ENCODE results near the gene EIF2AK3. TPM values are rescaled to one million over a fixed set of nuclear protein-coding genes. Genes with fewer than 3 reads are reported as not detected.

The EIF2AK3 gene
- total and polyA plus RNA-seq, 2 of the 8 experiments (the other 6 are each of a cell fraction or from before 2014, with no cell fraction given), result 5.8 to 22.8 TPM

GRCh38 chr2:88622307-88622706, 5.0 kb downstream of the EIF2AK3 start:
- Histone ChIP-seq H3K79me1 (ENCODE audit: low read depth, low read length) (no peaks in the 10 kb centered on the region; the same call in none of the 2 replicates), H3K36me3 (ENCODE audit: control insufficient read depth in 2 of 4, insufficient read depth in 4 of 4, low read length in 3 of 4) (no peaks in the 10 kb centered on the region), H3K56ac (replicated peaks; ENCODE audit: insufficient read length, low read depth, low read length) (no peak overlapping the region), H4K8ac (ENCODE audit: extremely low read depth, insufficient read depth, low read length) (no peak overlapping the region), H2BK5ac (ENCODE audit: low read depth, low read length) (no peak overlapping the region), H2AK5ac (ENCODE audit: low read depth, low read length) (no peak overlapping the region), H2BK12ac (ENCODE audit: low read depth, low read length) (no peak overlapping the region), H2AFZ (ENCODE audit: low read length) (no peak overlapping the region), H2BK20ac (ENCODE audit: low read length) (no peak overlapping the region), H3K23ac (ENCODE audit: insufficient read length) (no peak overlapping the region), H4K20me1 (replicated peaks in 1 of 2; ENCODE audit: control insufficient read depth in 1 of 2, insufficient read depth in 2 of 2, low read length in 2 of 2) (peaks cover 0 to 5% of the 10 kb centered on the region in 2 experiments), H2BK120ac (replicated peaks; ENCODE audit: low read depth, low read length) (no peak overlapping the region), H3K9ac (replicated peaks in 1 of 4; ENCODE audit: extremely low read depth in 1 of 4, low read depth in 3 of 4, low read length in 3 of 4) (no peak overlapping the region), H3K4ac (replicated peaks; ENCODE audit: insufficient read length, low read depth, low read length) (no peak overlapping the region), H4K91ac (replicated peaks; ENCODE audit: insufficient read length, low read length) (no peak overlapping the region), H3K4me3 (ENCODE audit: extremely low read depth in 1 of 4, insufficient read depth in 2 of 4, low read depth in 3 of 4, low read length in 4 of 4) (no peak overlapping the region), H3K27ac (ENCODE audit: low read depth, low read length) (no peak overlapping the region), H3K9me3 (ENCODE audit: insufficient read depth in 2 of 2, low read depth in 1 of 2, low read length in 1 of 2) (no peaks in the 10 kb centered on the region), H3K23me2 (ENCODE audit: low read depth, low read length) (peaks cover 2% of the 10 kb centered on the region; the same call in 1 of the 2 replicates), H3K4me1 (replicated peaks in 1 of 4; ENCODE audit: control insufficient read depth in 3 of 4, insufficient read depth in 4 of 4, low read length in 3 of 4) (peaks cover 0 to 15% (median 10%) of the 10 kb centered on the region in 4 experiments; a peak in 4 of 7 replicates), H4K5ac (ENCODE audit: insufficient read length, low read depth, low read length) (no peak overlapping the region), H3K18ac (ENCODE audit: extremely low read depth, low read length) (no peak overlapping the region), H3K4me2 (ENCODE audit: insufficient read depth in 1 of 2, low read depth in 2 of 2, low read length in 2 of 2) (no peak overlapping the region), H2BK15ac (ENCODE audit: low read length) (no peak overlapping the region), H3K79me2 (ENCODE audit: control insufficient read depth in 1 of 2, insufficient read depth in 2 of 2, low read length in 2 of 2) (peaks cover 5 to 86% of the 10 kb centered on the region in 2 experiments; a peak in 3 of 4 replicates), H3K27me3 (replicated peaks in 1 of 4; ENCODE audit: control insufficient read depth in 3 of 4, extremely low read depth in 1 of 4, insufficient read depth in 3 of 4, low read length in 3 of 4) (no peaks in the 10 kb centered on the region), H3K14ac (ENCODE audit: insufficient read length) (no peak overlapping the region)
- 70% methylated on average over 1 of the region's 1 CpG; no CpG with 5 or more reads in 1 of the 2 experiments for WGBS, 2 experiments (ENCODE audit: extremely low coverage in 1 of 2, insufficient coverage in 1 of 2, insufficient read length in 1 of 2, insufficient replicate concordance in 2 of 2, low coverage in 1 of 2, low lambda C conversion rate in 2 of 2, missing lambda C conversion rate in 1 of 2)
- CTCF ChIA-PET (ENCODE audit: partially characterized antibody), result interaction anchor here (1.1 to 6.5 kb wide), 2 partner anchors 48 to 431 kb away, joined by 3 to 45 read pairs; no protein-coding TSS in a partner anchor
- no peak for FAIRE-seq
- no peak for TF ChIP-seq EZH2 (IDR thresholded peaks at IDR 0.05; ENCODE audit: low read depth, low read length, severe bottlenecking)
- no peak for DNase-seq (ENCODE audit: low read depth in 1 of 2, low spot score in 2 of 2)
- POLR2A ChIA-PET (ENCODE audit: partially characterized antibody), result no interaction called here

All from H1 (cell line).